Measurements from ENCODE around the gene ASPRV1.

ASPRV1 gene

DNA sequence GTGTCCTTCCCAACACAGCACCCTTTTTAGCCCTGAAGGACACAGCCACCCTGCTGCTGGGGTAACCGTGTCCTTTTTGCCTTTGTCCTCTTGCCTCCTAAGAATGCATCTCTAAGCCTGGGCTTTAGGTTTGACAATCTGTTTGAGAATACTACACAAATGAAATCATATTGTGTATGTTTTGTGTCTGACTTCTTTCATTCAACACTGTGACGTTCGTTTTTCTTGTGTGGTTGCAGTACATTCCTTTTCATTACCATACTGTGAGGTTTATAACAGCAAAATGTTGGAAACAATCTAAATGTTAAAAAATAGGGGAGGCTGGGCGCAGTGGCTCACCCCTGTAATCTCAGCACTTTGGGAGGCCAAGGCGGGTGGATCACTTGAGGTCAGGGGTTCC lies 11.2 kb downstream of the ASPRV1 start:
- TF ChIP-seq, protein P1, sequence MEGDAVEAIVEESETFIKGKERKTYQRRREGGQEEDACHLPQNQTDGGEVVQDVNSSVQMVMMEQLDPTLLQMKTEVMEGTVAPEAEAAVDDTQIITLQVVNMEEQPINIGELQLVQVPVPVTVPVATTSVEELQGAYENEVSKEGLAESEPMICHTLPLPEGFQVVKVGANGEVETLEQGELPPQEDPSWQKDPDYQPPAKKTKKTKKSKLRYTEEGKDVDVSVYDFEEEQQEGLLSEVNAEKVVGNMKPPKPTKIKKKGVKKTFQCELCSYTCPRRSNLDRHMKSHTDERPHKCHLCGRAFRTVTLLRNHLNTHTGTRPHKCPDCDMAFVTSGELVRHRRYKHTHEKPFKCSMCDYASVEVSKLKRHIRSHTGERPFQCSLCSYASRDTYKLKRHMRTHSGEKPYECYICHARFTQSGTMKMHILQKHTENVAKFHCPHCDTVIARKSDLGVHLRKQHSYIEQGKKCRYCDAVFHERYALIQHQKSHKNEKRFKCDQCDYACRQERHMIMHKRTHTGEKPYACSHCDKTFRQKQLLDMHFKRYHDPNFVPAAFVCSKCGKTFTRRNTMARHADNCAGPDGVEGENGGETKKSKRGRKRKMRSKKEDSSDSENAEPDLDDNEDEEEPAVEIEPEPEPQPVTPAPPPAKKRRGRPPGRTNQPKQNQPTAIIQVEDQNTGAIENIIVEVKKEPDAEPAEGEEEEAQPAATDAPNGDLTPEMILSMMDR (conservative IDR thresholded peaks at IDR 0.05; ENCODE audit: low read depth): no peak
- ChIA-PET POLR2A (ENCODE audit: low non-redundant PET) (no interaction called here), CTCF (no interaction called here)
- H3K27ac ChIP-seq: no peak overlapping the region
- no peak for DNase-seq (ENCODE audit: low spot score)

DNA sequence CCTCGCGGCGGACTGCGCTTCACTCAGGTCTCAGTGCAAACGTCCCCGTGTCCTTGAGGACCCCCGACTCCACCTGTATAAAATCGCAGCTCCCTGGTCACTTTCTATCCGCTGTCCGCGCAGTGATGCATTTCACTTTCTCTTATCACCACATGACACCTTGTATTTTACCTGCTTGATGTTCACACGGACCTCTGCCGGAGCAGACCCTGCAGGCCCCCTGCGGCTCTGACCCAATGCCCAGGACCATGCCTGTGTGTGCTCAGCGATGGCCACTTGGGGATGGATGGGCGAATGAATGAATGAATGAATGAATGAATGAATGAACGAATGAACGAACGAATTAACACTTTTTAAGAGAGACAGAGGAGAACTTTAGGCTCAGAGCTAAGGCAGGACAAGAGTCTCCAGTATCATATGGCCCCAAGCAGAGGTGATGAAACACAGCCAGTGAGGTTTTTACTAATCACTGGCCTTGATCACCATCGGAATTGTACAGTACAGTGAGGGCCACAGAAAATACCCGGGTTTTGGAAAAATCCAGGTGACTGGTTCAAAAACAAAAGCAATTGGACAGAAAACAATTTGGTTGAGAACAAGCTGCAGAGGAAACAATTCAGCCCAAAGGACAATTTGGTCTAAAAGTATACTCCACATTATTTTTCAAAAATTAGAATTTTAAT lies 12.3 kb downstream of the ASPRV1 start:
- no peak for DNase-seq (ENCODE audit: low spot score)
- POLR2A ChIA-PET (ENCODE audit: low non-redundant PET): no interaction called here
- CTCF ChIA-PET: no interaction called here
- no peak overlapping the region for H3K27ac ChIP-seq
- TF ChIP-seq, protein P1 (conservative IDR thresholded peaks at IDR 0.05; ENCODE audit: low read depth): no peak

DNA sequence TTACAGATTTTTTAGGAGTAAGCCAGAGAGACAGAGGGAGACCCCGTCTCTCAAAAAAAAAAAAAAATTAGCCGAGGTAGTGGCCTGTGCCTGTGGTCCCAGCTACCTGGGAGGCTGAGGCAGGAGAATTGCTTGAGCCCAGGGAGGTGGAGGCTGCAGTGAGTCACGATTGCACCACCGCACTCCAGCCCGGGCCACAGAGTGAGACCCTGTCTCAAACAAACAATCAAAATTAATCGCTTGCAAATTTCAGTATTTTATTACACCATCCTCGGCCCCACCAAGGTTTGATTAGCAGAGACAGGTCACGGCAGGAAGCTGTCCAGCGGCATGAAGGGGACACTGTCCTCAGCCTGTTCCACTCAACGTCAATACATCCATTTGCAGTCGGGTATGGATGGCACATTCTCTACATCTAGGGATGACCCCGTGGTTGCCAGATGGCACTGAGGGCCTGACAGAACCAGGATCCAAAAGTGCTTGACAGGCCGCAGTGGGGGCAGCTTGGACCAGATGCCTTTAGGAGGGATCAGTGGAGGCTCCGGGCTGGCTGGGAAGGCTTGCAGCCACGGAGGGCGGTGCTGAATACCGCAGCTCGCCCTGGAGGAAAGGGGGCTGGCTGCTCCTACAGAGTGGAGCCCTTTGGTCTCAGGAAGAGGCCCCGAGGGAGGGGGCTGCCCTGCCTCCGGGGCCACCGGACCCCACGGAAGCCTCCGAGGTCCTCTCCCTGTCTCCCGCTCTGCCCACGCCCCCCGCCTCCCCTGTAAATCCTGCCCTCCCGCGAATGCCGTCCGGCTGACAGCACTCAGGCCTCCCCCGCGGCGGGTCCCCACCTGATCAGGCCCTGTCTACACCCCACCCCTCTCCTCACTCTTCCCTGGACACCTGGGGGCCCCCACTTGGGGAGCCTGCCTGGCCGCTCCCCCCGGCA lies 13.1 kb downstream of the ASPRV1 start:
- TF ChIP-seq, protein P1 (conservative IDR thresholded peaks at IDR 0.05; ENCODE audit: low read depth): no peak
- H3K27ac ChIP-seq: no peak overlapping the region
- CTCF ChIA-PET: no interaction called here
- POLR2A ChIA-PET (ENCODE audit: low non-redundant PET): no interaction called here
- no peak for DNase-seq (ENCODE audit: low spot score)

DNA sequence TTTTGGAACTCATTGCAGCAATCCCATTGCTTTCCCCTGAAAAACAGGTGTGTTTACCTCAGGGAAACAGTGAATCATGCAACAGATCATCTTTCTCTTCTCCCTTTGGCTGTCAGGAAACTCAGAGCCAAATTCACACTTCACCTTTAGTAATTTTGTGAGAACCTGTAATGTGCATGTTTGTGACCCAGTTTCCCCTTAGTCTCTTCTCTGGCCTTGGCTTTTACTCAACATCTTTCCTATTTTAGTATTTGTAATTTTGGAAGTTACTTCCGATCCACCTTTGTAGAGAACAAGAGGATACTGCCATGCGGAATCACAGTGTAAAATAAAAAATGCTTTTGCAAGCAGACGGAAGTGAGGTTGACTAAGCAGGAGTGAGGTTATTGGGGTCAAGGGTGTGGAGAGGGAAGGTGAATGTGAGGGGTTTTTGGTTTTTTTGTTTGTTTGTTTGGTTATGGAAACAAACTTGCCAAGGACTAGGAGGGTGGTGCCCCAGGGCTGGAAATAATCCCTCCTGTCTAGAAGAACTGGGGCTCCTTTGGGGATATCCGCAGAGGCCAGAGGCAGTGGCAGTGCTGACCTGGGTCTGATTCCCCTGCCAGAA lies 14.0 kb downstream of the ASPRV1 start:
- POLR2A ChIA-PET (ENCODE audit: low non-redundant PET): no interaction called here
- CTCF ChIA-PET: no interaction called here
- no peak for DNase-seq (ENCODE audit: low spot score)
- no peak overlapping the region for H3K27ac ChIP-seq
- TF ChIP-seq, protein P1 (conservative IDR thresholded peaks at IDR 0.05; ENCODE audit: low read depth): no peak

DNA sequence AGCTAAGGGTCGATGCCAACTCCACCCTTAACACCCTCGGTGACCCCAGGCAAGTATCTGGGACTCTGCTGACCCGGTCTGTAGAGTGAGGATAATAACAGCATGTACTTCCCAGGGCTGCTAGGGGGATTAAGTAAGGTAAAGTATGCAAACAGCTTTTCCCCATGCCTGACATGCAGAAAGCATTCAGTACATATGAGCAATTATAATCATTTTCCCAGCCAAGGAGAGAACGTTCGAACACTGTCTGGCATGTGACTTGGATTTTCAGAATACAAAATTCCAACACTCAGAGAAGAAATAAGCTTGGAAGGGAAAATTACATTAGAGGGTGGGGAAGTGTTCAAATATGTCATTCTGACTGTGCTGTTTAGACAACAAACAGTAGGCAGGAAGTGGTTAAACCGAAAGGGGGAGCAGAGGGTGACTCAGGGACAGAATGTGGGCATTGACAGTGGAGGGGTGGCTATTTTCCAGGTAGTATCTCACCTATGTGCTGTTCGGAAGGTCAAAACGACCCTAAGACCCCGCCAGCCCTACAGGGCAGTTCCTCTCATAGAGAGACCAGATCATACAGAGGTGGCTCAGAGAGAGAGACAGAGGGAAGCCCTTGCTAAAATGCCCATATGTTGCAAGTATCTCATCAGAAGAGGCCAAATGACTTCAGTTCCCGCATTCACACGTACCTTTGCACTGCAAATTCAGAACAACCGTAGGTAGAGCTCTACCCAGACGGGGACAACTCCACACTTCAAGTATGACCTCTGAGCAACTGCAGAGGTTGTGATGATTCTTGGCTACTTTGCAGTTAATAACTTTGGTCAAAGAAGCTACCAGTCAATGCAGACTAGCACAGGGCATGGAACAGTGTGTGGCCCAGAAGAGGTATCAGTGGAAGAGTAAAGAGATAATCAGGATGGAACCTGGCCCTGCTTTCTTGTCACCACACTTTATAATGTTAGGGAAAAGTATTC lies 14.8 kb downstream of the ASPRV1 start:
- TF ChIP-seq, protein P1 (conservative IDR thresholded peaks at IDR 0.05; ENCODE audit: low read depth): no peak
- H3K27ac ChIP-seq: peak overlapping the region; percentile 86
- ChIA-PET POLR2A (ENCODE audit: low non-redundant PET) (no interaction called here), CTCF (interaction anchor here (0.5 kb wide), 1 partner anchor 141 kb away, joined by 5 read pairs; no protein-coding TSS in a partner anchor)
- peak; percentile 84 for DNase-seq (ENCODE audit: low spot score)

Measured in RWPE1 (cell line).